KBM-7 (cell line): ENCODE measurements around the gene MRM3.
"Not testable (repeated sequence)": the region's sequence is repeated elsewhere in the genome, so short reads cannot be mapped to it uniquely, and the experiment has no call there.

Experiments
- DNase-seq: peaks from one replicate; pipeline ENCODE4 v3.0.0-alpha.2; 2015
- in situ Hi-C: fragments of 300-500 bp; cut with MboI; formaldehyde crosslinking; loops from 2 replicates; pipeline ENCODE4 v1.14.3; 2020; ENCODE audit warnings: low sequenced_read_pairs, low pct_unique_long_range_greater_than_20kb, mixed read lengths

Gene MRM3

DNA sequence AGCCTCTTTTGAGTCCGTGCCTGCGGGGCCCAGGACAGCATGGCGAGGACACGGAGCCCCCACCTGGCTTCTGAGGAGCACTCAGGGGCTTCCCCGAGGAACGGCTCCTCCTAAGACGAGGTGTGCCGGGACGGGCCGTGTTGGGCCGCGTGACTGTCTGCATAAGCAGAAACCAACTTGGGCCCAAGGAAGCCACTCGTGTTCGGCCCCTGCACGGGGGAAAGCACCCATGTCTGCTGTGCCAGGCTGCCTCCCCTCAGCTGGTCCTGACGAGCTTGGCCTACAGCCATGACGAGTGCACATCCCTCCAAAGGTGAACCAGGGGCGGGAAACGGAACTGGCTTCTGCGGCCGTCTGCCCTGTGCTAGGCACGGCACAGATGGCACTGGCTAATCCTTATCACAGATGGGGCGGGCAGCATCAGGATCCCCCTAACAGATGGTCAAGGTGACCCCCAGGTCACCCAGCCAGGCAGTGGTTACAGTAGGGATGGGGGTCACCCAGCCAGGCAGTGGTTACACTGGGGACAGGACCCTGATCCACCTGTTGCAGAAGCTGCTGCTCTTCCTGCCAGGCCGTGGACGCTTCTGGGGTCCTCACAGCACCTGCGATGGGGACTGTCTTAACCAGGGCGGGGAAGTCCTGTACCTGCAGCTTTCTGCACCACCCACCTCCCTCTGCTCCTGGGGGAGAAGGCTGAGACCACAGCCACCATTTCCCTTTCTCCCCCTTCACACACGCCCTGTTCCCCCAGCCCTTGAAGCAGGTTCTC lies 25.6 kb downstream of the MRM3 start:
- DNase-seq, result no peak

DNA sequence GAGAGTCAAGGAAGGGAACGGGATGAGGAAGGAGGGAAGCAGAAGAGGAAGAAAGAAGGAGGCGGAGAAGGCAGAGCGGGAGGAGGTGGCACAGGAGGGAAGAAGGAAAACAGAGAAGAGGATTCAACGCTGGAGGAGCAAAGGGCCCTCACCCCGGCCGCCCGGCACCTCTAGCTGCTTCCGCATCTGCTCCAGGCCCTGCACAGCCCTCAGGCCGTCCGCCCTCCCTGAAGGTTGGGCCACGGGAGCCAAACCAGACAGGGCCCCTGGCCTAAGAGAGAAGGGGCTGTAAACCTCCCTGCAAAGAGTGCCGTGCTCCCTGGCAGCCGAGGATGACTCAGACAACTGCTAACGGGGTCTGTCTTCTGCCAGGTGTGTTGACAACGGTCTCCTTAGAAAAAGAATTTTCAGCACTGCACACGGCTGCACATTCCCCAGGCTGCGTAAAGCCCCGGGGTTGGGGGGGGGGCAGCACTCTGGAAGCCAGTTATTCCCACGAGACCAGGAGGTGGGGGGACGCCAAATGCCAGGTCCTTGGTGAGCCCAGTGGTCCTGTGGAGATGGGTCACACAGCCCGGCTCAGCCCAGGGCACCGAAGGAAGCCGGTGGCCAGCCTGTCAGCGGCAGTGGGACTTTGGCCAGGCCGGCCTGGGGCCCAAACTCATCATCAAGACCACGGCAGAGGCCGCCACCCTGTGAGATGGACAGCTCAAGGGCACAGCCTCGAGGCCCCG lies 29.1 kb downstream of the MRM3 start:
- DNase-seq, result no peak
- in situ Hi-C loops, result no loop called here

More for the DNA sequence above, 25.6 kb downstream of the MRM3 start:
- in situ Hi-C loops, result no loop called here

DNA sequence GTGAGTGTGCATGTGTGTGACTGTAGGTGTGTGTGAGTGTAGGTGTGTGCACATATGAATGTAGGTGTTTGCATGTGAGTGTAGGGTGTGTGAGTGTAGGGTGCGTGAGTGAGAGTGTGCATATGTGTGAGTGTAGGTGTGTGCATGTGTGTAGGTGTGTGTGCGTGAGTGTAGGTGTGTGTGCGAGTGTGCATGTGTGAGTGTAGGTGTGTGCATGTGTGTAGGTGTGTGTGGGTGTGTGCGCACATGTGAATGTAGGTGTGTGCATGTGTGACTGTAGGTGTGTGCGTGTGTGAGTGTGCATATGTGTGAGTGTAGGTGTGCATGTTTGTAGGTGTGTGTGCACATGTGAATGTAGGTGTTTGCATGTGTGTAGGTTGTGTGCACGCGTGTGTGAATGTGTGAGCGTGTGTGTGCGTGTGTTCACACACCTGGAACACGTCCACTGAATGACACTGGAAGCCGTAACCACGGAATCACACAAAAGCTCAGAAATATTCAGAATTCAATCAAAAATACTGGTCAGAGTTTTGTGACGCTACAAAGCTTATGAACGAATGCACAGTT lies 30.6 kb downstream of the MRM3 start:
- no peak for DNase-seq
- in situ Hi-C loops, result no loop called here

DNA sequence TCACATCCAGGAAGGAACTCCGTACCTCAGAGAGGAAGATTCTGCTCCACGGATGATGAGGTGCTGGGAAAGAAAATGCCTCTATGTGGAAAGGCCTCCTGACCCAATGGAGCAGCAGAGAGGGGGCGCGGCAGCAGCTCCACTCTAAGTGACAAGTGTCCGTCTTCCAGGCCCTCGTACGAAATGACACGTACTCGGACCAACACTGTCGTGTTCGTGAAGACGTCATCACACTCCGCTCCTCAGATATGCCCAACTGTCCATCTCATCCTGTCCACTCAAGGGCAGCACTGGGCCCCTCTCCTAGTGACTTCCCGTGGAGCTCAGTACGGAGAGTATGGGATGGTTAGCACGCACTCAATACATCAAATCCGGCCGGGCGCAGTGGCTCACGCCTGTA lies 32.2 kb downstream of the MRM3 start:
- no peak for DNase-seq
- in situ Hi-C loops, result no loop called here

DNA sequence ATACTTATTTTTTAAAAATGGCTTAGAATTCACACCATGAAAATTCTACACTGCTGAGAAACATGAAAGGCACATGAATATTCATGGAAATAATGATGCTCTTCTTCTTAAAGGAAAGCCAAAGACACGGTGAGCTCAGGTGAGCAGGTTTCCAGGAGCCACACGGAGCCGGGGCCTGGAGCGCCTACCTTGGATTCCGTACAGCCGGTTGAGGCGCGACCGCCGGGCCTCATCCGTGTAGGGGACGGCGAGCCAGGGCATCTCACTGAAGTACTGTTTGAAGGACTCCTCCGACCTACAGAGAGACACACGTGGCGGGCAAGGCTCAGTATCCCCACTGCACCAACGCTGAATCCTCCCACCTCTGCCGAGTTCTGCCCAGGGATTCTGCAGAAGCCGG lies 37.1 kb downstream of the MRM3 start:
- in situ Hi-C loops, result no loop called here
- no peak for DNase-seq

DNA sequence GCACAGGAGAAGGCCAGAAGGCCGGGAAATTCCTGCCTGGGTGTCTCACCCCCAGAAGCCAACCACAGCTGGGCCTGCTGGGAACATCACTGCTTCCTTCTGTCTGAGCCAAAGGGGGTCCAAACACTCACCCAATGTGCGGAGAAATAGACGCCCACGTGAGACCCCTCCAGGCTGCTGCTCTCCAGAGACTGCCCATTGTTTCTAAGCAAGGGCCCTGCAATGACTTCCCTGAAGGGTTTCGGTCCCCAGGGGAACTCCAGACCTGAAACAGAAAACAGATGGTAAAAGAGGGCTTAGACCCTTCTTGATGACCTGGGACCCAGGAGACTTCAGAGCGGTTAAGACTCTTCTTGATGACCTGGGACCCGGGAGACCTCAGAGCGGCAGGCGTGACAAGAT lies 41.3 kb downstream of the MRM3 start:
- no peak for DNase-seq
- in situ Hi-C loops, result no loop called here

DNA sequence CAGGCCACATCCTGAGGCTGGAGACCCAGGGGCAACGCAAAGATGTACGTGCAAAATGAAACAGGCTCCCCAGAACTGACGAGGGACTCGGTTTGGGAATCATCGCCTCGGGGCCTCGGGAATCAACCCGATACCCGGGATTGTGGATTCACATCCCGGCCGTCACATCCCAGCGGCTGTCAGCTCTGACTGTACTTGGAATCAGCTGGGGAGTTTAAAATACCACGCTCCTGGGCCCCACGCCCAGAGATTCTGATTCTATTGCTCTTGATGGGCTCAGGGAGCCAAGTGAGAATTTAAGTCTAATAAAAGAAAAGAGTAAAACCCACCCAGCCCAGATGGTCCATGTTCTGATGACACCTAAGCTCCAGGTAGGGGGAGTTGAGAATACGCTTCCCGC lies 42.2 kb downstream of the MRM3 start:
- no peak for DNase-seq
- in situ Hi-C loops, result no loop called here

DNA sequence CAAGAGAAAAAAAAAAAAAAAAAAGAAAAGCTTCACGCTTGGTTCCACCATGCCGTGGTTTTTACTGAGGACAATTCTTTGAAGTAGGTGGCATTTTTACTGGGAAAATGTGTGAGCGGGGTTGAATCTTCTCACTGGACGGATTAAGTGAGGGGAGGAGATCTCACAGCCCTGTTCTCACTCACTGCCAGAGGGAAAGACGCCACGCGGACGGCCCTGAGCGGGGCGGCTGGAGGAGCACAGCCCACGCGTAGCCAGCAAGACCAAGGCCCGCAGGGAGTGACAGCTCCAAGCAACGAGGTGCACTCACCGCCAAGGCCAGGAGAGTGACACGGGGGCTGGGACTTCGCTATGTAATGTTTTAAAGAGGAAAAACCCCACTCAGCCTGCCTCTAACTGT lies 43.1 kb downstream of the MRM3 start:
- DNase-seq, result no peak
- in situ Hi-C loops, result no loop called here

DNA sequence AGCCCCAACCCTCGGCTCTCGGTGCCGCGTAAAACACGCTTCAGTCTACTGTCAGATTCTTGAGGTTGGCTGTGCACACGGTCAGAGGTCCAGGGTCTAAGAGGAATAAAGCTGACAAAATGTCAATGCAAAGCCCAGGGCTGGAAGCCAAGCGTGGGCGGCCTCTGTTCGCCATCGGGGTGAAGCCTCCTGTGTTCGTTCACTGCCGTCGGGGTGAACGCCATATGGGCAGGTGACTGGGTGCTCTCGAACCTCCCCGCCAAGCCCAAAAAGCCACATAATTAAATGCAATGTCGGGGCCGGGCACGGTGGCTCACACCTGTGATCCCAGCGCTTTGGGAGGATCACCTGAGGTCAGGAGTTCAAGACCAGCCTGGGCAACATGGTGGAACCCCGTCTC lies 44.6 kb downstream of the MRM3 start:
- in situ Hi-C loops, result no loop called here

DNA sequence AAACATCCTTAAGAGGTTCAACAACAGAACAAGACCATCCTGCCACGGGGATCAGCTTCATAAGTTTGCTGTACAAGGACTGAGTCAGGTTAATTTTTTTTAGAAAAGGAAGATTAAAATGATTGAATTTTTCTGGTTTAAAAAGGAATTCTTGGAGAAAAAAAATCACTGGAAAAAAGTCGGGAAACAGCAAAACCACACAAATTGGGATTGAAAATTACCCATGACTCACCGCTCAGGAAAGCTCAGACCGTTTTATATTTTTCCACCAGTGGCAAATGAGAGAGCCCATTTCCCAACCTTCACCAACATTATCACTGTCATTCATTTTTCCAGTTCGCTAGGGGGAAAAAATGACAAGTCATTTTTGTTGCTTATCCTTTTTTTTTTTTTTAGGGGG lies 46.6 kb downstream of the MRM3 start:
- no peak for DNase-seq
- in situ Hi-C loops, result no loop called here

More for the DNA sequence above, 44.6 kb downstream of the MRM3 start:
- DNase-seq, result no peak

DNA sequence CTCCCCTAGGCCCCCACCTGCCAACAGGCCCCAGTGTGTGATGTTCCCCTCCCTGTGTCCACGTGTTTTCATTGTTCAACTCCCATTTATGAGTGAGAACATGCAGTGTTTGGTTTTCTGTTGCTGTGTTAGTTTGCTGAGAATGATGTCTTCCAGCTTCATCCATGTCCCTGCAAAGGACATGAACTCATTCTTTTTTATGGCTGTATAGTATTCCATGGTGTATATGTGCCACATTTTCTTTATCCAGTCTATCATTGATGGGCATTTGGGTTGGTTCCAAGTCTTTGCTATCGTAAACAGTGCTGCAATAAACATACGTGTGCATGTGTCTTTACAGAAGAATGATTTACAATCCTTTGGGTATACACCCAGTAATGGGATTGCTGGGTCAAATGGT lies 47.5 kb downstream of the MRM3 start:
- in situ Hi-C loops, DNase-seq: not testable (repeated sequence)

DNA sequence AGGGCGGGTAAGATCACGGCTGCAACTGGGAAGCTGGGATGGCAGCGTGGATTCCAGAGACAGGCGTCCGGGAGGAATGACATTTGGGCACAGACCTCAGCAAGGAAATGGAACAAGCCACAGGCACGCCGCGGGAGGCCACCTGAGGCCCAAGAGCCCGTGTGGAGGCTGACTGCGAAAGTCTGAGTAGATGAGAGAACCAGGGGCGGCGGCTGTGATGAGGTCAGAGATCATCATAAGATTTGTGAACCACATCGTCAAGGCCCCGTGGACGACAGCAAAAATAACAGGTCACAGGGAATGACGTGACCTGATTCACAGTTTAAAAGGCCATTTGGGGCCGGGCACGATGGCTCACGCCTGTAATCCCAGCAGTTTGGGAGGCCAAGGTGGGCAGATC lies 48.2 kb downstream of the MRM3 start:
- DNase-seq, result no peak

DNA sequence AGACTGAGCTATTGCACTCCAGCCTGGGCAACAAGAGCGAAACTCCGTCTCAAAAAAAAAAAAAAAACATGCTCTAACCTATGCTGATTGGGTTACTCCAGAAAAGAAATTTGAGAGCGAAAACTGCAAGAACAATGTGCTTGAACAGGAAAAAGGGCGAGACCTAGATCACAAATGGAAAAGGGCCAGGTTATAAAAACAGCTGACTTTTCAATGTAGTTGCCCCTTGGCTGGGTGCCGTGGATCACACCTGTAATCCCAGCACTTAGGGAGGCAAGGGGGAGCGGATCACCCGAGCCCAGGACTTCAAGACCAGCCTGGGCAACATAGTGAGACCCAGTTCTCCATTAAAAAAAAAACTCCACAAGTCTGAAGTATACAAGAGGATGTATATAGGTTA lies 48.8 kb downstream of the MRM3 start:
- in situ Hi-C loops, result no loop called here
- DNase-seq, result no peak

More for the DNA sequence above, 48.2 kb downstream of the MRM3 start:
- in situ Hi-C loops, result no loop called here

DNA sequence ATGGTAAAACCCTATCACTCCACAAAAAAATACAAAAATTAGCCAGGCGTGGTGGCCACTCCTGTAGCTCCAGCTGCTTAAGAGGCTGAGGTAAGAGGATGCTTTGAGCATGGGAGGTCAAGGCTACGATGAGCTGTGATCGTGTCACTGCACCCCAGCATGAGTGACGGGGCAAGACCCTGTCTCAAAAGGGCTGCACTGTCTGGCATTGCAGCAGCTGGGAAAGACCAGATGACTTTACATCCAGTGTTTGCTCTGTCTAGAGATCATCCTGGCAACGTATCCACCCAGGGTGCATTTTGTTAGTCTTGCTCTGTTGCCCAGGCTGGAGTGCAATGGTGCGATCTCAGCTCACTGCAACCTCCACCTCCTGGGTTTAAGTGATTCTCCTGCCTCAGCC lies 52.0 kb downstream of the MRM3 start:
- no peak for DNase-seq
- in situ Hi-C loops, result no loop called here

DNA sequence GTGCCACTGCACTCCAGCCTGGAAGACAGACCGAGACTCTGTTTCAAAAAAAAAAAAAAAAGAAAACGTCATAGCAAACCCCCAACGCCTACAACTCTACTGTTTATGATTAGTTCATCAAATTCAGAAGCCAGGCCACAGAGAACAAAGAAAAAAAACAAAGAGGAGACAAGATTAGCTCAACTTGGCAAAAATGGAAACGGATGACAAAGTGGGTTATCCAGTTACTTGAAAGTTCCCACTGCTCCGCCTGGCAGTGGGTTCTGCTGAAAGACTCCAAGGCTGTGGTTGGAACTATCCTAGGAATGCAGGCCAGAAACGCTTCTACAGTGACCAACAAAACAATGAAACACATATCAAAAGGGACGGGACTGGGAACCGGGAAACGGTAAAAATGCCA lies 53.1 kb downstream of the MRM3 start:
- DNase-seq, result peak; percentile 3
- in situ Hi-C loops, result no loop called here

DNA sequence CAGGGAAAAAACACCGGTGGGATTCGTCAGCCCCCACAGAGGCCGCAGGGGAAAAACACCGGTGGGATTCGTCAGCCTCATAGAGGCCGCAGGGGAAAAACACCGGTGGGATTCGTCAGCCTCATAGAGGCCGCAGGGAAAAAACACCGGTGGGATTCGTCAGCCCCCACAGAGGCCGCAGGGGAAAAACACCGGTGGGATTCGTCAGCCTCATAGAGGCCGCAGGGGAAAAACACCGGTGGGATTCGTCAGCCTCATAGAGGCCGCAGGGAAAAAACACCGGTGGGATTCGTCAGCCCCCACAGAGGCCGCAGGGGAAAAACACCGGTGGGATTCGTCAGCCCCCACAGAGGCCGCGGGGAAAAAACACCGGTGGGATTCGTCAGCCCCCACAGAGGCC lies 53.6 kb downstream of the MRM3 start:
- DNase-seq, in situ Hi-C loops: not testable (repeated sequence)

DNA sequence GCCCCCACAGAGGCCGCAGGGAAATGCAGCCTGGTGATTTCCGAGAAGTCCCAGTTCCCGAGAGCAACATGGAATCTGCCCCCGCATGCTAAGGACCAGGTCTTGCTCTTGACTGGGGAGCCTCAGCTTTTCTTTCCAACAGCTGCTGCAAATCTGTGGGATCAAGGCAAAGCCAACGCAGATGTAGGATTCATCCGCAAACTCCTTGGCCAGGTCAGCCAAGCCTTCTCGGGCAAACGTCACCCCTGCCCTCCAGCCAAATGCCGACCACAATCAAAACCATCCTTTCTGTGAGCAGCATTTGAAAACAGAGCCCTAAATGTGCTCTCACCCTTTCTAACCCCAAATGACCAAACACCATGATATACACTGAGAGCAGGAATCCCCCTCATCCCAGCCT lies 54.0 kb downstream of the MRM3 start:
- in situ Hi-C loops, result no loop called here
- no peak for DNase-seq

DNA sequence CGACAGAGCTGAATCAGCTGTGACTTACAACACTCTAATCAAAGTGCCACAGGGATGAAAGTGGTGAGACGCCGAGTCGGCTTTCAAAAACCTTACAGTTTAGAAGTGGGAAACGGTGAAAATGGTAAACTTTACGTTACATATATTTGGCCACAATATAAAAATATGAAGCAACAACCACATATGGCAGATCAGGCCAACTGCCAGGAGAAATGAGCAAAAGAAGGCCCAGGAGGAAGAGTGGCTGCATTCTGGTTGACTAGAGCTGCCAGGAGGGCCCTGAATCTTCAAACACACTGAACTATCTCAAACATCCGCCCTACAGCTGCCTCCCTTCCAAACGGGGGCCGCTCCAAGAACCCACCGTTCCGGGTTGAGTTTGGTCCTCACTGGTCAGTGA lies 56.3 kb downstream of the MRM3 start:
- in situ Hi-C loops, result no loop called here
- no peak for DNase-seq

DNA sequence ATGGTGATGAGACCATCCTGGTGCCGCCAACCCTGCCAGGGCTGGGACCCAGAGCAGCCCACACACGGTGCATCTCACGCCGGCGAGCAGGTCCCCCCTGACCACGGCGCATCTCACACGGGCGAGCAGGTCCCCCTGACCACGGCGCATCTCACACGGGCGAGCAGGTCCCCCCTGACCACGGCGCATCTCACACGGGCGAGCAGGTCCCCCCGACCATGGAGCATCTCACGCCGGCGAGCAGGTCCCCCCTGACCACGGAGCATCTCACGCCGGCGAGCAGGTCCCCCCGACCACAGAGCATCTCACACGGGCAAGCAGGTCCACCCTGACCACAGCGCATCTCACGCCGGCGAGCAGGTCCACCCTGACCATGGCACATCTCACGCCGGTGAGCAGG lies 59.2 kb downstream of the MRM3 start:
- in situ Hi-C loops, result no loop called here
- no peak for DNase-seq
